GM23248 (cell line): ENCODE data around the gene KIF13A.

Experiments
- EZH2 ChIP-seq: fragments of 200-600 bp; sonication (generic); IDR thresholded peaks from 2 replicates; pipeline ENCODE4 v1.6.1; 2018; ENCODE audit warnings: antibody characterized with exemption, mild to moderate bottlenecking; ENCODE audit not compliant: insufficient read depth, poor library complexity, severe bottlenecking
- EZH2phosphoT487 ChIP-seq: fragments of 200-600 bp; sonication (generic); IDR thresholded peaks from 2 replicates; pipeline ENCODE4 v1.6.1; 2018; ENCODE audit warnings: antibody characterized with exemption, moderate library complexity, mild to moderate bottlenecking, low read depth; ENCODE audit not compliant: insufficient read depth

DNA sequence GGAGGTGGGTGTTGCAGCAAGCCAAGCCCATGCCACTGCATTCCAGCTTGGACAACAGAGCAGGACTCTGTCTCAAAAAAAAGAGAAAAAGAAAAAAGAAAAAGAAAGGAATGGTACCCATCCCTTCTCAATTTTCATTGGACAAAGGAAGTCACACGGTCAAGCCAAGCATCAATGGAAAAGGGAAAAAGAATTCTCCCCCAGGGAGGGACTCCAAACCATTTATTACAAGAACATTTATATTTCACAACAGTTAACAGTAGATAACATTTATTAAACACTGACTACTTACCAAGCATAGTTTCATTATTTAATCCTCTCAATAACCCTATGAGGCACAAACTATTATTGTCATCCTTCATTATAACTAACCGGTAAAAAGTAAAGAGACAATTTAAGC, 6.6 kb upstream of the KIF13A start:
- TF ChIP-seq EZH2: no peak
- no peak for TF ChIP-seq EZH2phosphoT487
